OCI-LY7 (cell line): ENCODE measurements around the gene HOOK2. TPM values are rescaled to one million over a fixed set of nuclear protein-coding genes. Genes with fewer than 3 reads are reported as not detected.

Experiments
- BruUV-seq: library from RNA; stranded (reverse); fragments of 400-500 nt; replicated peaks from 2 replicates; lab custom pipeline; 2021; lab: Mats Ljungman, UMichigan
- CTCF ChIA-PET: fragments of 300-600 bp; sonication (Branson Sonifier 250); formaldehyde crosslinking; loops from one replicate; lab custom pipeline; 2022; ENCODE audit warnings: antibody characterized with exemption; ENCODE audit not compliant: unreplicated experiment; lab: Charles Lee
- POLR2A ChIA-PET: fragments of 300-600 bp; sonication (Branson Sonifier 250); formaldehyde crosslinking; loops from one replicate; lab custom pipeline; 2022; ENCODE audit warnings: antibody characterized with exemption; lab: Charles Lee
- DNase-seq: peaks from one replicate; pipeline ENCODE4 v3.0.0-alpha.2; 2015; ENCODE audit warnings: low spot score
- H2AFZ ChIP-seq: fragments of 200-600 bp; sonication (generic), shearing (Covaris generic); 2 replicates; pipeline ENCODE4 v1.6.1; 2014; ENCODE audit warnings: mild to moderate bottlenecking, antibody characterized with exemption, low read length, moderate library complexity
- H3K27ac ChIP-seq: fragments of 200-600 bp; sonication (generic); 2 replicates; pipeline ENCODE4 v1.5.1; 2014; ENCODE audit warnings: mixed run types, low read depth, mild to moderate bottlenecking, moderate library complexity, low read length, inconsistent platforms; ENCODE audit not compliant: poor library complexity, severe bottlenecking
- H3K36me3 ChIP-seq: fragments of 200-600 bp; sonication (generic); 2 replicates; pipeline ENCODE4 v1.6.1; 2014; ENCODE audit warnings: mild to moderate bottlenecking, antibody characterized with exemption, low read length, moderate library complexity, mixed read lengths; ENCODE audit not compliant: insufficient read depth
- H3K4me1 ChIP-seq: fragments of 200-600 bp; sonication (generic); 2 replicates; pipeline ENCODE4 v1.5.1; 2014; ENCODE audit warnings: mild to moderate bottlenecking, low read length; ENCODE audit not compliant: insufficient read depth, poor library complexity, severe bottlenecking
- H3K4me2 ChIP-seq: fragments of 200-600 bp; sonication (generic); 2 replicates; pipeline ENCODE4 v1.6.1; 2014; ENCODE audit warnings: mild to moderate bottlenecking, low read length
- H3K4me3 ChIP-seq: fragments of 200-600 bp; sonication (generic); 2 replicates; pipeline ENCODE4 v1.5.1; 2014; ENCODE audit warnings: mild to moderate bottlenecking, low read depth, low read length; ENCODE audit not compliant: poor library complexity, severe bottlenecking
- H3K79me2 ChIP-seq: fragments of 200-600 bp; sonication (generic); 2 replicates; pipeline ENCODE4 v1.6.1; 2016; ENCODE audit warnings: low read depth, mild to moderate bottlenecking, low read length, moderate library complexity, mixed read lengths; ENCODE audit not compliant: insufficient read depth
- H3K9me2 ChIP-seq: fragments of 200-600 bp; sonication (generic); 2 replicates; pipeline ENCODE4 v1.6.1; 2016; ENCODE audit warnings: mild to moderate bottlenecking, low read length, mixed read lengths; ENCODE audit not compliant: insufficient read depth
- H3K9me3 ChIP-seq: fragments of 200-600 bp; sonication (generic); 2 replicates; pipeline ENCODE4 v1.6.1; 2014; ENCODE audit warnings: mild to moderate bottlenecking, mixed run types, low read length, mixed read lengths
- H4K20me1 ChIP-seq: fragments of 200-600 bp; sonication (generic); 2 replicates; pipeline ENCODE4 v1.6.1; 2014; ENCODE audit warnings: mild to moderate bottlenecking, antibody characterized with exemption, low read length, moderate library complexity, mixed read lengths; ENCODE audit not compliant: insufficient read depth
- CTCF ChIP-seq: fragments of 200-600 bp; sonication (generic); conservative IDR thresholded peaks from 2 replicates; pipeline ENCODE4 v1.5.1; 2014; ENCODE audit warnings: mild to moderate bottlenecking, antibody characterized with exemption, low read length, moderate library complexity, mixed read lengths
- EZH2phosphoT487 ChIP-seq: fragments of 200-600 bp; sonication (generic); IDR thresholded peaks from 2 replicates; pipeline ENCODE4 v1.6.1; 2018; ENCODE audit warnings: low read depth, borderline replicate concordance, mild to moderate bottlenecking, mixed run types, antibody characterized with exemption, low read length, moderate library complexity, mixed read lengths
- intact Hi-C: fragments of 100-400 bp; cut with micrococcal nuclease; formaldehyde crosslinking; loops from one replicate; pipeline ENCODE4 v1.10.0; 2022; ENCODE audit not compliant: unreplicated experiment
- total RNA-seq, 2 experiments: library from RNA; depleted of rRNA in 1 of 2; stranded (reverse); fragments of >200 nt in 1 of 2; shearing (Covaris generic) in 1 of 2; gene quantifications; 2 replicates each; pipeline ENCODE4 v1.2.3, GENCODE V29; 2014 to 2022

Gene HOOK2
- total RNA-seq, 2 experiments from 2014 or later = 9.1 to 28.8 TPM

DNA sequence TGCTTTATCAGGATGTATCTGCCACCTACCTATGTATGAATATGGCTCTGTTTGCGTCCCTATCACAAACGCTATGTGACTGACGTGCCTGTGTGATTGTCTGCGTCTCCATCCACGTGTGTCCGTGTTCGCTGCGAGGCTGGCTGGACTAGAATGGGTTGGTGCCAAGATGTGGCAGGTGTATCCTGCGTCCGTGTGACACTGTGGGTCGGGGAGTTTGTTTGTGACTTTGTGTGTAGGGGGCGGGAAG is 6.7 kb upstream of the HOOK2 start:
- Histone ChIP-seq H3K79me2 (no peaks in the 10 kb centered on the region), H3K36me3 (no peaks in the 10 kb centered on the region), H3K4me1 (peaks cover 78% of the 10 kb centered on the region), H3K27ac (peak overlapping the region; percentile 22), H3K9me3 (no peaks in the 10 kb centered on the region), H2AFZ (peak overlapping the region; percentile 63), H3K4me3 (peak overlapping the region; percentile 62), H3K4me2 (peak overlapping the region; percentile 67), H4K20me1 (no peaks in the 10 kb centered on the region), H3K9me2 (no peaks in the 10 kb centered on the region)
- ChIA-PET POLR2A (interaction anchor here (0.7 to 1.0 kb wide), 3 partner anchors 9 to 106 kb away, joined by 3 to 5 read pairs (median 3); partner anchors contain the start of gene JUNB), CTCF (no interaction called here)
- intact Hi-C loops = no loop called here
- TF ChIP-seq CTCF (no peak), EZH2phosphoT487 (no peak)
- BruUV-seq = no TSS peak
- DNase-seq = no peak

DNA sequence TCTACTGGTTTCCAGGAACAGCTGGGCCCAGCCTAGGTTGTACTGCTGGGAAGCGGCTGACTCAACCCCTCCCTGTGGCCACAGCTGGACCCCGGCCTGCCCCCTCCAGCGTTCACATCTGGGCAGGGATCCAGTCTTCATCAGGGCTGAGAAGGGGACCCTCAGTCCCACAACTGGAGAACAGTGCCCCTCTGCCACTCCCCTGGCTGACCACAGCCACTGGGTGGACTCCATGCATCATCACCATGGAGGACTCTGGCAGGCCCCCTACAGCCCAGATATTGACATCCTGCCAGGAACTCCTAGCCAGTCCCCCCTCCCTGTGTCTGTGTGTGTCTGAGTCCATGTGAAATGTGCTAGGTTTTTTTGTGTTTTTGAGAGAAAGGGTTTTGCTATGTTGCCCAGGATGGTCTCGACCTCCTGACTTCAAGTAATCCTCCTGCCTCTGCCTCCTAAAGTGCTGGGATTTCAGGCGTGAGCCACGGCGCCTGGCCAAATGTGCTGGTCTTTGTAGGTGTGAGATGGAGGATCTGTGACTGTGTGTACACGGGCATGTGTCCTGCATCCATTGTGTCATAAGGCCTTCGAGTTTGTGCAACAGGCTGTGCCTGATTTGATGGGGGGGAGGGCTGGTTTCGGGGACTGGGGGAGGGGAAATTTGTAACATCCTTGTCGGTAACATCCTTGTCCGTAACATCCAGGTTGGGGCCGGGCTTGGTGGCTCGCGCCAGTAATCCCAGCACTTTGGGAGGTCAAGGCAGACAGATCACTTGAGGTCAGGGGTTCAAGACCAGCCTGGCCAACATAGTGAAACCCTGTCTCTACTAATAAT is 4.0 kb upstream of the HOOK2 start:
- H3K9me3 ChIP-seq = no peaks in the 10 kb centered on the region

More for the DNA sequence above, 4.0 kb upstream of the HOOK2 start:
- no peaks in the 10 kb centered on the region for H4K20me1 ChIP-seq
- H3K4me3 ChIP-seq = peak overlapping the region; percentile 69
- H3K27ac ChIP-seq = peak overlapping the region; percentile 56
- no peaks in the 10 kb centered on the region for H3K36me3 ChIP-seq
- no peaks in the 10 kb centered on the region for H3K9me2 ChIP-seq
- POLR2A ChIA-PET = interaction anchor here (0.6 kb wide), 1 partner anchor 98 kb away, joined by 3 read pairs; the partner anchor contains the start of gene DHPS
- peak; percentile 23 for DNase-seq
- TF ChIP-seq EZH2phosphoT487 (no peak), CTCF (peak; percentile 42)
- peak overlapping the region; percentile 81; the same call in 1 of the 2 replicates for H2AFZ ChIP-seq
- CTCF ChIA-PET = interaction anchor here (2.8 kb wide), 1 partner anchor 13 kb away, joined by 20 read pairs; the partner anchor contains the start of gene JUNB
- intact Hi-C loops = no loop called here
- BruUV-seq = no TSS peak
- peaks cover 59% of the 10 kb centered on the region for H3K4me1 ChIP-seq
- H3K4me2 ChIP-seq = peak overlapping the region; percentile 96
- no peaks in the 10 kb centered on the region for H3K79me2 ChIP-seq
